Measurements from ENCODE around the gene PCLAF. TPM values are rescaled to one million over a fixed set of nuclear protein-coding genes. Genes with fewer than 3 reads are reported as not detected.
A peak's percentile ranks its signal among the peaks of the same experiment; 100 is the strongest.

Gene PCLAF
- polyA plus RNA-seq, 3 donors: not detected

- Histone ChIP-seq H3K4me3 (replicated peaks in 1 of 3; ENCODE audit: low read depth in 2 of 3, low read length in 3 of 3) (no peak overlapping the region), H3K4me2 (replicated peaks; ENCODE audit: extremely low read depth, low read length, poor library complexity, severe bottlenecking) (no peak overlapping the region), H3K27ac (ENCODE audit: low read depth in 1 of 2, low read length in 2 of 2) (no peak overlapping the region), H3K9ac (ENCODE audit: insufficient read depth, low read length, poor library complexity, severe bottlenecking) (no peak overlapping the region), H3K27me3 (ENCODE audit: control insufficient read depth in 2 of 2, insufficient read depth in 2 of 2, low read length in 2 of 2) (no peaks in the 10 kb centered on the region), H2AFZ (ENCODE audit: insufficient read depth, low read depth, low read length, poor library complexity, severe bottlenecking) (no peak overlapping the region), H3K36me3 (replicated peaks in 1 of 2; ENCODE audit: control insufficient read depth in 1 of 2, insufficient read depth in 2 of 2, low read length in 2 of 2) (peaks cover 73 to 98% of the 10 kb centered on the region in 2 donors), H3K79me2 (ENCODE audit: insufficient read depth, low read length) (no peaks in the 10 kb centered on the region), H3K9me3 (replicated peaks in 1 of 2; ENCODE audit: control insufficient read depth in 1 of 2, insufficient read depth in 1 of 2, low read length in 2 of 2) (no peaks in the 10 kb centered on the region), H4K20me1 (ENCODE audit: insufficient read depth, low read length) (no peaks in the 10 kb centered on the region), H3K4me1 (ENCODE audit: control insufficient read depth in 1 of 2, insufficient read depth in 2 of 2, low read length in 2 of 2) (peaks cover 0 to 5% of the 10 kb centered on the region in 2 donors)
- no peak for TF ChIP-seq CTCF (IDR thresholded peaks at IDR 0.05)
- peak overlapping the region in 1 of 7 donors; percentile 20 for H3K27ac Mint-ChIP-seq
- H3K4me1 Mint-ChIP-seq: peaks cover 2% of the 10 kb centered on the region
- DNase-seq: no peak
- intact Hi-C loops (cut with micrococcal nuclease): no loop called here
- no peak overlapping the region for H3K4me3 Mint-ChIP-seq
- WGBS (ENCODE audit: insufficient coverage): 100% methylated on average over 1 of the region's 2 CpGs
- no peaks in the 10 kb centered on the region for H3K9me3 Mint-ChIP-seq
- H3K27me3 Mint-ChIP-seq (ENCODE audit: low read depth in 3 of 3): no peaks in the 10 kb centered on the region
- peaks cover 65 to 93% of the 10 kb centered on the region in 2 donors for H3K36me3 Mint-ChIP-seq
Measured at GRCh38 chr15:64400583-64400982, 19.3 kb upstream of the PCLAF start.

GRCh38 chr15:64398575-64398974, 17.3 kb upstream of the PCLAF start:
- H3K4me3 Mint-ChIP-seq: no peak overlapping the region
- H3K4me1 Mint-ChIP-seq: no peaks in the 10 kb centered on the region
- no peaks in the 10 kb centered on the region for H3K27me3 Mint-ChIP-seq (ENCODE audit: low read depth in 3 of 3)
- Histone ChIP-seq H2AFZ (ENCODE audit: insufficient read depth, low read depth, low read length, poor library complexity, severe bottlenecking) (no peak overlapping the region), H3K4me1 (ENCODE audit: control insufficient read depth in 1 of 2, insufficient read depth in 2 of 2, low read length in 2 of 2) (no peaks in the 10 kb centered on the region), H3K27ac (ENCODE audit: low read depth in 1 of 2, low read length in 2 of 2) (no peak overlapping the region), H3K9me3 (replicated peaks in 1 of 2; ENCODE audit: control insufficient read depth in 1 of 2, insufficient read depth in 1 of 2, low read length in 2 of 2) (no peaks in the 10 kb centered on the region), H4K20me1 (ENCODE audit: insufficient read depth, low read length) (no peaks in the 10 kb centered on the region), H3K27me3 (ENCODE audit: control insufficient read depth in 2 of 2, insufficient read depth in 2 of 2, low read length in 2 of 2) (no peaks in the 10 kb centered on the region), H3K4me2 (replicated peaks; ENCODE audit: extremely low read depth, low read length, poor library complexity, severe bottlenecking) (no peak overlapping the region), H3K9ac (ENCODE audit: insufficient read depth, low read length, poor library complexity, severe bottlenecking) (no peak overlapping the region), H3K36me3 (replicated peaks in 1 of 2; ENCODE audit: control insufficient read depth in 1 of 2, insufficient read depth in 2 of 2, low read length in 2 of 2) (peaks cover 84 to 100% of the 10 kb centered on the region in 2 donors), H3K79me2 (ENCODE audit: insufficient read depth, low read length) (no peaks in the 10 kb centered on the region), H3K4me3 (replicated peaks in 1 of 3; ENCODE audit: low read depth in 2 of 3, low read length in 3 of 3) (no peak overlapping the region)
- no peak overlapping the region for H3K27ac Mint-ChIP-seq
- DNase-seq: no peak
- H3K36me3 Mint-ChIP-seq: peaks cover 72 to 97% of the 10 kb centered on the region in 2 donors
- no peak for TF ChIP-seq CTCF (IDR thresholded peaks at IDR 0.05)
- WGBS (ENCODE audit: insufficient coverage): no CpG with 5 or more reads among the region's 2 CpGs
- no peaks in the 10 kb centered on the region for H3K9me3 Mint-ChIP-seq
- intact Hi-C loops (cut with micrococcal nuclease): no loop called here

Data from CD14-positive monocyte (primary cell).